Ovary (tissue), 3 donors: ENCODE results near the gene USH2A.

Experiments
- EP300 ChIP-seq: sonication (generic); formaldehyde crosslinking; IDR thresholded peaks from one replicate; pipeline ENCODE4 v1.6.1; 2017; ENCODE audit warnings: antibody characterized with exemption
- TF ChIP-seq, protein P1 (sequence below), 3 donors: fragments of 450-650 bp in 2 of 3; fragments of 200-600 bp in 1 of 3; IDR thresholded peaks; one replicate each; pipeline versions ENCODE4 v1.5.1 to v1.8.0; 2016 to 2022; ENCODE audit warnings: antibody characterized with exemption in 3 of 3, mild to moderate bottlenecking in 1 of 3
- donor health status: DM: no; HTN: no; CAD: no.

DNA sequence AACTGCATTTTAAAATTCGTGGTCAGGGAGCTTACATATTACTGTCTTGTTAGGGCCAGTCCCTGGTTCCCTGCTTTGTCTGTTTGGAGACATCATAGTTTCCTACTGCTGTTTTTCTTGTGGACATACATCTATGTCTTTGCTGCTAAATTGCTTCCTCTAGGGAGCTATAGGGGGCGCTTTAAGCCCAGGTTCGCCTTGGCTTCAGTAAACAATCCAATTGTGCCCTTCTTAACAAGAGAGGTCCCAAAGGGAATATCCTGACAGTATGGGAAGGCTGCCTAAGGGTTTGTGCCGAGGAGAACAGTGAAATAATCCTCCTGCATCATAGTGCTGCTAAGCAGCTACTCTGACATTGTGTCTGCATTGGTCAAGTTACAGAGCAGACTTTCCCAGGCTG, 112.5 kb downstream of the USH2A start:
- TF ChIP-seq, protein P1, sequence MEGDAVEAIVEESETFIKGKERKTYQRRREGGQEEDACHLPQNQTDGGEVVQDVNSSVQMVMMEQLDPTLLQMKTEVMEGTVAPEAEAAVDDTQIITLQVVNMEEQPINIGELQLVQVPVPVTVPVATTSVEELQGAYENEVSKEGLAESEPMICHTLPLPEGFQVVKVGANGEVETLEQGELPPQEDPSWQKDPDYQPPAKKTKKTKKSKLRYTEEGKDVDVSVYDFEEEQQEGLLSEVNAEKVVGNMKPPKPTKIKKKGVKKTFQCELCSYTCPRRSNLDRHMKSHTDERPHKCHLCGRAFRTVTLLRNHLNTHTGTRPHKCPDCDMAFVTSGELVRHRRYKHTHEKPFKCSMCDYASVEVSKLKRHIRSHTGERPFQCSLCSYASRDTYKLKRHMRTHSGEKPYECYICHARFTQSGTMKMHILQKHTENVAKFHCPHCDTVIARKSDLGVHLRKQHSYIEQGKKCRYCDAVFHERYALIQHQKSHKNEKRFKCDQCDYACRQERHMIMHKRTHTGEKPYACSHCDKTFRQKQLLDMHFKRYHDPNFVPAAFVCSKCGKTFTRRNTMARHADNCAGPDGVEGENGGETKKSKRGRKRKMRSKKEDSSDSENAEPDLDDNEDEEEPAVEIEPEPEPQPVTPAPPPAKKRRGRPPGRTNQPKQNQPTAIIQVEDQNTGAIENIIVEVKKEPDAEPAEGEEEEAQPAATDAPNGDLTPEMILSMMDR (IDR thresholded peaks at IDR 0.05), result no peak
- TF ChIP-seq EP300, result no peak
